ENCODE data around the gene VEGFB.

VEGFB gene

DNA sequence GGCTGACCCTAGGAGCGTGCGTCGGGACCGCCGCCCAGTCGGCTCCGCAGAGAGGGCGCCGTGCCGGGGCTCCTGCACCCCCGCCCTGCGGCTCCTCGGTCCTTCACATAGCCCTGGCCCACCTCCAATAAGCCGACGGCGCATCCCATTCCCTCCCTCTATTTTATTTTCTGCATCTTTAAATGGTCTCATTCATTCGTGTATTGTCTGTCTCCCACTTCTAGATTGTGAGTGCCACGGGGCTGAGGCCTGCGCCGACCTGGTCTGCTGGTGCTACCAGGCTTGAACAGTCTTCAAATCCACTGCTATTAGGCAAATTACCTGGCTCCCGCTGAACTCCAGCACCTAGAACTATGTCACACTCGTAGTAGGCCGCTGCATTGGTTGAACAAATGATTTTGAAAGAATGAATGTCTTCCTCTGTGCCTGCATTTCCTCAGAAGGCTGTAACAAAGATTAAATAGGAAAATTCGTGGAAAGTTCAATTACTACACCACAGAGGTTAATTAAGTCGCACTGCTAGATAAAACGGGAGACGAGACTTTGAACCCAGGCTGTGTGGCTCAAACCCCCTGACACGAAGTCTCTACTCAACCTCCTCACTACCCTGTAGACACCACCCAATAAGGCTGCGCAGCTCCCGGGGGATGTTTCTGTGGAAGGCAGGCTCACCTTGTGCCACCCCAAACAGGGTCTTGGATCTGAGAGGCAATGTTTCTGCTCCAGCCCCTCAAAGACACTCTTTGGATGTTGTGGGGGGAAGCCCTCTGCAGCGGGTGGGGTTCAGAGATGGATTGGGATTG is 13.5 kb downstream of the VEGFB start:
- FAIRE-seq = no peak

DNA sequence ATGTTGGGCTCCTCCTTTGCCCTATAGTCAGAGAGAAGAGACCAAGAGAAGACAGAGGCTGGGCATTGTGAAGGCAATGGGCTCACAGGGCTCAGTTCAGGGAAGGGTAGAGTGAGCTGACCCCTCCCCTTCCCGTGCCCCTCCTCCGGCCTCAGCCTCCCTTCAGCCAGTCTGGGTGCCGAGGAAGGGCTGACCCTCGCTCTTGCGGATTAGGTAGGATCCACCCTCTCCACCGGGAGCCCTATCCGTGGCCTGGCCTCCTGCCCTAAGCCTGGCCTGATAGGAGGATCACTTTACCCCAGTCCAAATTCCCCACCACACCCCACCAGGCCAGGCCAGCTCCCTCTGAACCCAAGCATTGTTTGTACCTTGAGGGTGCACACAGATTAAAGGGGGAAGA is 14.2 kb downstream of the VEGFB start:
- no peak for FAIRE-seq

DNA sequence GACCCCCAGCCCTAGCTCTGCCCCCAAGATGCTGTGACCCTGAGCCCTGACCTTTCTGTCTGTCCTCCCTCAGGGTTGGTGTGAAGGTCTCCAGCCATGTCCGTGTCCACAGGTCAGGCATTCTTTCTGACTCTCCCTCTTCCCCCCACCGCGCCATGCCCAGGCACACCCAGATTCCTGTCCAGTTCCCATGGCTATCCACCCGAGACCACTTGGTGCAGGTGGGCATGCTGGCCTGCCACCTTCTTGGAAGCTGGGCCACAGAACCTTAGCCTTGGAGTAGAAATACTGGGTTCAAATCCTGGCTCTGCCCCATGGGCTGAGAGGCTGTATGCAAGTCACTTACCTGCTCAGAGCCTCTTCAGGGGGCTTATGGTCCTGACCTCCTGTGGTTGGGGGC is 14.7 kb downstream of the VEGFB start:
- FAIRE-seq = no peak

DNA sequence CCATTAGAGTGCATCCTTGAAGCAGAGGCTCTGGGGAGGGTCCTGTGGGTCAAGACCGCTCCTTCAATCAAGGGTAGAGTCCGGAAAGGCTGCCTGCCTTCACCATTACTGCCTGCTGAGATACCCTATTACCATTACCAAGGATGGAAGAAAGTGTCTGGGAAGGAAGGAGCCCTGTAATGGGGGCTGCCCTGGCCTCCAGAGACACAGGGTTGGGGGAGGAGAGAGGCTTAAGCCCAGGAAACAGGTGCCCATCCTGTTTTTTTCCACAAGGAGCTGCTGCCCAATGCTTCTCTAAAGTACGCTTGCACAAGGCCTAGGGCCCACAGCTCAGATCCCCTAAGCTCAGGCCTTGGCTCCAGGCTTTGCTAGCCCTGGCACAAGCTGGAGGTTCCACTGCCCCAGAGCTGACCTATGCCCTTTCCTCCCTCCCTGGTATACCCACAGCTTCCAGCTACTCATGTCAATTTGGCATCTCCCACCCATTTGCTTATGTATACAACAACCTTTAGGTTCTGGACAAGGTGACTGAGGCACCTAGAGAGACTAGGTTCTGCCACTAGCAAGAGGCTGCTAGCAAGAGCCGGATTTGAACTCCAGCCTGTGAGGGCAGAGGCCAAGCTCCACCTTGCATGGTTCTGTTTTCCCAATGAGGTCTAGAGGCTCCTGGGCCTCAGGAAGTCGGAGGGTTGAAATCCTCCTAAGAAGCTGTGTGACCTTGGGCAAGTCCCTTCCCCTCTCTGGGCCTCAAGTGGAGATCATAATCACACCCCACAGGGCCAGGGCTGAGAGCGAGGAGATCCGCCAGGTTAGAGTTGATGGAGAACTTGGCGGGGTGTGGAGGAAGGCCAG is 15.4 kb downstream of the VEGFB start:
- FAIRE-seq = no peak

DNA sequence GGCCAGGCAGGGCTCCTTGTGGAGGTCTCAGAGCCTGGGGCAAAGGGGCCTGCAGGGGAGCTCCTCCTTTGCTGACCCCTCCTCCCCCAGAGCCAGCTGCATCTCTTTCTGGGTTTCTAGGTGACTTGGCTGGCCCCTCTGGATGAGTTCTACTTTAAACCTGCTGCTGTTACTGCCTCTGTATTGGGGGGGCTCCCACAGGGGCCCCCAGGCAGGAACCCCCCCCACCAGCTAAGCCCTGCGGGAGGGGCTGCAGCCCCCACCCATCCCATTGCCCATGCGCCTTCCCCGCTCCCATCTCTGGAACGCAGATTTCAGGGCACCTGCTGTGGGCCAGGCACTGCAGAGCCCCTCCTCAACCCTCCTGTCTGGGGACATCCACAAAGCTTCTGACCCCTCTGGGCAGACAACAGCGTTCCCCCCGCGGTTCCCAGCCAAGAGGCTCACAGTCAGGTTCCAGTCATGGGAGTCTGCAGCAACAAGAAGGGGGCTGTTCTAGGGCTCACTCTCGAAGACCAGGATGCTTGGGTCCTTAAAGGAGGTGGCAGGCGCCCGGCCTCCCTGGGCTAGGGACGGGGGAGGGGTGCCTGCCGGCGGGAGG is 16.1 kb downstream of the VEGFB start:
- FAIRE-seq = no peak

DNA sequence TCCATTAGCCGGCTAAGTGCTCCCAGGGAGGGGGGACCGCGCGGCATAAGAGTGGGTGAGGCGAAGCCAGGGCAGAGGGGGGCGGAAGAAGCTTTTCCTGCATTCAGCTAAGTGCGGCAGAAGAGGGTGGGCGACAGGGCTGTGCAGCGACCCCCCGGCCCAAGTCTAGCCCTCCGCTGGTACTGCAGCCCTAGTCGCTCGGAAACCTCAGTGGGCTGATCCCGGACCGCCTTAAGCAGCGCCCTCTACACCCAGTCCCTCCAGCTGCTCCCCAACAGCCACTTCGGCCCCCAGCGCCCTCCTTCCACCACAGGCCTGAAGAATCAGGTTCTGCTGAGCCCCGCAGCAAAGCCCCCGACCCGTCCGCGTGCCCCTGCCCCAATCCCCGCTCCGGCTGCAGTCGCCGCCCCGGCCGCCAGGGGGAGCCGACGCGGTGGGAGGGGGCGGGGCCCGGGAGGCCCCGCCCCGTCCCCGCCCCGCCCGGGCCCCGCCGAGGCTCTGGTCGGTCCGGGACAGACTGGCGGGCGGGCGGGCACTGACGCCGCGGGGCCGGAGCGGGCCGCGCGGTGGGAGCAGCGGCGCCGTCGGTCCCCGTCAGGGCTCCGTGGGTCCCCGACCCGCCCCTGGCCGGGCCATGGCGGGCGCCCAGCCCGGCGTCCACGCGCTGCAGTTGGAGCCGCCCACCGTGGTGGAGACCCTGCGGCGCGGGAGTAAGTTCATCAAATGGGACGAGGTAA is 16.8 kb downstream of the VEGFB start, which contains the start of gene PLCB3:
TSS of gene PLCB3 (plus strand) at position 515 of the 737 bp plus-strand sequence. CDS start at position 635, 120 bp downstream.
- no peak for FAIRE-seq

DNA sequence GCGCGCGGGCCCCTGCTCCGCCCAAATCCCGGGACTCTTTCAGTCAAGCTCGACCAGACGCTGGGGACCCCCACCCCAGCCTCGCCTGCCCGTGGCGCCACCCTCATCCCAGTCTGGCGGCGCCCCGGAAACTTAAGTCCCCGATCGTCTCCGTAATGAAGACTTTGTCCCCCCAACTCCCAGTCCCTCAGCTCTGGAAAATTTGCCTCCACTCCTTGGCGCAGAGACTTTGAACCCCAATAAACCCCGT is 17.3 kb downstream of the VEGFB start:
- no peak for FAIRE-seq

DNA sequence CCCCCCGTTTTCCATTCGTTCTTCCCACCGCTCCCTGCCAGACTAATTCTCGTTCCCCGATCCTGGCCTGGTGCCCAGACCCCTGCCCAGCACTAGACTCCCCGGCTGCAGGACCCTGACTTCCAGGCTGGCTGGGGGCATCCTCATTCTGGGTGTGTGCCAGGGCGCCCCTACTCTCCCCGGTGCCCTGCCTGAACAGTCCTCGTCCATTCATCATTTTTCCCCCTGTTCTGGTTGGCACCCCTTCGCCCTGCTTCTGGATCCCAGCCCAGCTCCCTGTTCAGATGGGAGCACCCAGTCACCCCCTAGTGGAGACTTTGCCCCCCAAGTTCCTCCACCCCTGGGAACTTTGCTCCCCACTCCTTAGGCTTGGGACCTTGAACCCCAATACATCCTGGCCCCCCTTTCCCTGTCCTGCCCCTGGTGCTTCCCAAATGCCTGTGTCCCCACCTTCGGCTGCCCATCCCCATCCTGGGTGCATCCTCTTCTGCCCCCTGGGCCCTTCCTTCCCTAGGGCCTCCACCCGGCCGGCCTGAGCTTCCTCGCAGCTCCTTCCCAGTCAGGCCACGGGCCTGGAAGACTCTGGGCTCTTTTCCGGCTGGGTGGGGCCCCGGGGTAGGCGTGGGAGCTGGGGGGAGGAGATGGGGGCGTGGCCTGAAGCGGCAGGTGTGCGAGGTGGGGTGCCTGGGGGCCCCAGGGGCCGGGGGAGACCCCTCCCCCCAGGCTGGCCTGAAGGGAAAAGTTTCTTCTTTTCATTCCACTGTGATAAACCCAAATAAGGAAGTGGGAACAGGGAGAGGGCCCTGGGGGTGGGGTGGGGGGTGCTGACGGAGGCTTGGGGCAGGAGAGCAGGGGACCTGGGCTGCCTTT is 17.9 kb downstream of the VEGFB start:
- no peak for FAIRE-seq

DNA sequence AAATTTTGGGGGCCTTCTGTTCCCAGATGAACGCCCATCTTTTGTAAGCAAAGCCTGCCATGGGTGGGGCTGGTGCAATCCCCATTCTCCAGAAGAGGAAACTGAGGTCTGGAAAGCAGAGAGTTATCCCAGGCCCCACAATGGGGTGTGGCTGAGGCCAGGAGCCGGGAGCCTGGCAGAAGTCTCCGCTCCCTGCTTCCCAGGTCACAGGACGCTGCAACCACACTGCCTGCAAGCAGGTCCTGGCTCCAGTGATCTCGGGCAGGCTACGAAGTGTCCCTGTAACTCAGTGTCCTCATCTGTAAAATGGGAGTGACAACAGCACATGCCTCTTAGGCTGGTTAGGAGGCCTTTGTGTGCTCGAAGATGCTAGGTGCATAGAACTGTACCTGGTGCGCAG is 18.7 kb downstream of the VEGFB start:
- no peak for FAIRE-seq

DNA sequence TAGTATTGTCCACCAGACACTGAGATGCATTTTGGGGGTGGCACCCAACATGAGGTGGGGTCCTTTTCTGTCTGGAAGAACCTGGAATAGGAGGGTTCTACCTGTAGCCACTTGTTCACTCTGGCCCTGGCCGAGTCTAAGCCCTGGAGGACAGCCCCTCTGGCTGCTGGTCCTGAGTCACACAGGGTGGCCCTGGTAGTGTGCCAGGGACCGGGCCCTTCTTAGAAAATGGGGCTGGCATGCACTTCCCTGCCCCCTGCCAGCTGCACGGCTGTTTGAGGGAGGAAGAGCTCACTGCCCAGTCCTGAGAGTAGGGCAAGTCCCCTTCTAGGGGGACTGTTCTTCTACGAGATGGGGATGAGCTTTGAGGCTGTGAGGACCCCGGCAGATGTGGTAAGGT is 19.1 kb downstream of the VEGFB start:
- FAIRE-seq = no peak

DNA sequence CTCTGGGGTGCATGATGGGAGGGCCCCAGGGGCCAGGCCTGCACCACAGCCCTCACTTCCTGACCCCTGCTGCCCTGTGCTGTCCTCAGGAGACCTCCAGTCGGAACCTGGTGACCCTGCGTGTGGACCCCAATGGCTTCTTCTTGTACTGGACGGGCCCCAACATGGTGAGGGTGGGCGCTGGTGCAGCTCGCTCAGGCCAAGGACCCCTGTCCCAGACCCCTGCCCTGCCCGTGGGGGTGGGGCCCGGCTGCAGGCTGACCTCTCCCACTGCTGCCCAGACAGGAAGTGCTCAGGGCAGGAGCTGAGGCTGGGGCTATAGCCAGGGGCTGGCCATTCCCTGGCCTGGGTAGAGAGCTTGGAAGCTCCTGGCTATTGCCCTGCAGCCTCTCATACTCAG is 19.9 kb downstream of the VEGFB start:
- no peak for FAIRE-seq

DNA sequence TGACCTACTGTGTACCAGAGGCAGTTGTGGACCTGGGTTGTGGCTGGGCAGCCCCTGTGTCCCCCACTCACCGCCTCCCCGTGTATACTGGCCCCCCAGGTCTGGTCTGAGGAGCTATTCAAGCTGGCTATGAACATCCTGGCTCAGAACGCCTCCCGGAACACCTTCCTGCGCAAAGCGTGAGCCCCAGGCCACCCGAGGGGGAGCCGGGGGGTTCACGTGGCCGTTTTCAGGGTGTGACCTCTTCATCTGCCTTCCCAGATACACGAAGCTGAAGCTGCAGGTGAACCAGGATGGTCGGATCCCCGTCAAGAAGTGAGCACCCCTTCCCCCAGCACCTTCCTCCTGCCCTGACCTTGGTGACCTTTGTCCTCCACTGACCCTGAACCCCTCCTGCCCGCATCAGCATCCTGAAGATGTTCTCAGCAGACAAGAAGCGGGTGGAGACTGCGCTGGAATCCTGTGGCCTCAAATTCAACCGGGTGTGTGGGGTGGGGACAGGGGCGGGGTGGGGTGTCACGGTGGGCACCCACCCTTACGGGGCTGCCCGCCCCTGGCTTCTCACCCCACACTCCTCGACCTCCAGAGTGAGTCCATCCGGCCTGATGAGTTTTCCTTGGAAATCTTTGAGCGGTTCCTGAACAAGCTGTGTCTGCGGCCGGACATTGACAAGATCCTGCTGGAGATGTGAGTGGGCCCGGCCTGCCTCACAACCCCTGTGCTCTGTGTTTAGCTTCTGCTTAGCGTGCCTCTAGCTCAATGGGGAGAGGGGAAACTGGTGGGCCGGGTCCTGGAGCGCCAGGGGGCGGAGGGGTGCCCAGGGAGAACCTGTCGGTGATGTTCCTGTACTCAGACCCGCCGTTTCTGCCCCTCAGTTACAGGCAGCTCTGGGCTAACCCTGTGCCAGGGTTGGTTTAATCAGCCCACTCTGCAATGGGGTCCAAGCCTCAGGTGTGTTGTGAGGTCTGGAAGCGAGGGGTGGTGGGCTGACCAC is 21.0 kb downstream of the VEGFB start:
- FAIRE-seq = no peak

DNA sequence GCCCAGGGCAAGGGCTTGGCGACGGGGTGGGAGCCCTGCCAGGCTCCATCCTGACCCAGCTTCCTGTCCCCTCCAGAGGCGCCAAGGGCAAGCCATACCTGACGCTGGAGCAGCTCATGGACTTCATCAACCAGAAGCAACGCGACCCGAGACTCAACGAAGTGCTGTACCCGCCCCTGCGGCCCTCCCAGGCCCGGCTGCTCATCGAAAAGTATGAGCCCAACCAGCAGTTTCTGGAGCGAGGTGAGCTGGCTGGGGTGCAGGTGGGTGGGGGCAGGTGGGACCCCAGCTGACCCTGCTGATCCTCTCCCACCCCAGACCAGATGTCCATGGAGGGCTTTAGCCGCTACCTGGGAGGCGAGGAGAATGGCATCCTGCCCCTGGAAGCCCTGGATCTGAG is 21.9 kb downstream of the VEGFB start:
- FAIRE-seq = no peak

DNA sequence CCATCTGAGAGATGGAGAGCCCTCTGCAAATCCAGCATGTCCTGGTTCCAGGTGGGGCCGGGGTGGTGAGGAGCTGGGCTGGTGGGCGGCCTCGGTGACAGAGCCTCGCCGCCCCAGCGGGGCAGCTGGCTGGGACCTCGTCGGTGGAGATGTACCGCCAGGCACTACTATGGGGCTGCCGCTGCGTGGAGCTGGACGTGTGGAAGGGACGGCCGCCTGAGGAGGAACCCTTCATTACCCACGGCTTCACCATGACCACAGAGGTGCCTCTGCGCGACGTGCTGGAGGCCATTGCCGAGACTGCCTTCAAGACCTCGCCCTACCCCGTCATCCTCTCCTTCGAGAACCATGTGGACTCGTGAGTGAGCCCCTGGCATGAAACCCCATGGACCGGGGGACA is 24.0 kb downstream of the VEGFB start:
- no peak for FAIRE-seq

DNA sequence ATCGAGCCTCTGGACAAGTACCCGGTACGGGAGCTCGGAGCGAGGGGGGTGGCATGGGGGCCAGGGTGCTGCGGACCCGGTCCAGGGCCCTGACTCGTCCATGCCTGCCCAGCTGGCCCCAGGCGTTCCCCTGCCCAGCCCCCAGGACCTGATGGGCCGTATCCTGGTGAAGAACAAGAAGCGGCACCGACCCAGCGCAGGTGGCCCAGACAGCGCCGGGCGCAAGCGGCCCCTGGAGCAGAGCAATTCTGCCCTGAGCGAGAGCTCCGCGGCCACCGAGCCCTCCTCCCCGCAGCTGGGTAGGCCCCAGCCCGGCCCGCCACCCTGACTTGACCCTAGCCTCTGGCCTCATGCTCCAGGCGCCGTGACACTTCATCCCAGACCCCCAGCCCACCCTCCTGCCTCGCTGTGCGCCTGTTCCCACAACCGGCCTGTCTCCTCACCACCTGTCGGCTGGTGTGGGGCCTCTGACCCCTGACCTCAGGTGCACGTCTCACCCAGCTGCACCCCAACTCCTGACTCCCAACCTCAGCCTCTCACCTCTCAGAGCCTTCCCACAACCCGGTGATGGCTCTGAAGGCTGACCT is 24.7 kb downstream of the VEGFB start:
- no peak for FAIRE-seq

DNA sequence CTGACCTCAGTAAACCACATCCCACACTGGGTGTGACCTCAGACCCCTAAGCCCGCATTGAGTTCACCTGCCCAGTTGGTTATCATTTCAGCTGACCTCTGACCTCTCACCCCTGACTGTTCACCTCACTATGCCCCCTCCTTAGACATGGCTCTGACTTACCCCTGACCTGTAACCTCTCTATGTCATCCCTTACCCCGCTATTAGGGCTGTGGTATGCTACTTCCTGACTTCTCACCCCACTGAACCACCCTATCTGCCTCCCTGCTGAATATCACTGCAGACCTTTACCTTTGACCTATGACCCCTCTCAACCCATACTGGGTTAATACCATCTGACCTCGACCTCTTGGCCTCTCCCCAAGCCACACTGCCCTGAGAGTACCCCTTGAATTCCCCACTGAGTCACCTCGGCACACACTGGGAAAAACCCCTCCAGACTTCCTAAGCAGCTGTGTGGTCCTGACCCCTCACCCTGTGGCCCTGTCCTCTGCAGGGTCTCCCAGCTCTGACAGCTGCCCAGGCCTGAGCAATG is 25.2 kb downstream of the VEGFB start:
- no peak for FAIRE-seq

DNA sequence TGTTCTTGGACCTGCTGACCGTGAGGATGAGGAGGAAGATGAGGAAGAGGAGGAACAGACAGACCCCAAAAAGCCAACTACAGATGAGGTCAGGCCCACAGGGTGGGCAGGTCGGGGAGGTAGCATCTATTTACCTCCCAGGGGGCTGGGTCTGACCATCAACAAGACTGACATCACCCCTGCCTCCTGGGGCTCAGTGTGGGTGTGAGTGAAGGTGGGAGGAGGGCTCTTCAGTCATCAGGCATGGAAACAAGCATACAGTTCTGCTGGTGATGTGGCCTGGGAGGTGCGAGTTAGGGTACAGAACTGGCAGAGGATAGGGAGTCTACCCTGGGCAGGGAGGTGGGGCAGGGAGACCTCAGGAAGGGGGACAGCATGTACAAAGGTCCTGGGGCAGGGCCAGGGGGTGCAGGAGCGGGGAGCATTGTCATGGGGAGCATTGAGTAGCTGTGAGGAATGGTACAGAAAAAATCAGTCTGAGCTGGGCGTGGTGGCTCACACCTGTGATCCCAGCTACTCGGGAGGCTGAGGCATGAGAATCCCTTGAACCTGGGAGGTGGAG is 25.8 kb downstream of the VEGFB start:
- no peak for FAIRE-seq

DNA sequence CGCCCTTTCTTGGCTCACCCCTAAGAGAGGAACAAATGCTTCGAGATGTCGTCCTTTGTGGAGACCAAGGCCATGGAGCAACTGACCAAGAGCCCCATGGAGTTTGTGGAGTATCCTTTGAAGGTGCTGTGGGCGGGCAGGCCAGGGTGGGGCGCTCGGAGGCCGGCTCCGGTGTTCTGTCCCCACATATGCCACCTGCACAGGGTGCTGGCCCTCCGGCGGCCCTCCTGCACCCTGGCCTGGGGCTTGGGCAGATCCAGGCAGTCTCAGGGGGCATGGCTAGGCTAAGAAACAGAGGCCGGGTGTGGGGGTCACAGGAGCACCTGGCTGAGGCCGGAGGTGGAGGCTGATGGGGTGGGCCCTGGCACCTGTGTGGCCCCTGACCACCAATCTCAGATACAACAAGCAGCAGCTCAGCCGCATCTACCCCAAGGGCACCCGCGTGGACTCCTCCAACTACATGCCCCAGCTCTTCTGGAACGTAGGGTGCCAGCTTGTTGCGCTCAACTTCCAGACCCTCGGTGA is 27.2 kb downstream of the VEGFB start:
- no peak for FAIRE-seq

DNA sequence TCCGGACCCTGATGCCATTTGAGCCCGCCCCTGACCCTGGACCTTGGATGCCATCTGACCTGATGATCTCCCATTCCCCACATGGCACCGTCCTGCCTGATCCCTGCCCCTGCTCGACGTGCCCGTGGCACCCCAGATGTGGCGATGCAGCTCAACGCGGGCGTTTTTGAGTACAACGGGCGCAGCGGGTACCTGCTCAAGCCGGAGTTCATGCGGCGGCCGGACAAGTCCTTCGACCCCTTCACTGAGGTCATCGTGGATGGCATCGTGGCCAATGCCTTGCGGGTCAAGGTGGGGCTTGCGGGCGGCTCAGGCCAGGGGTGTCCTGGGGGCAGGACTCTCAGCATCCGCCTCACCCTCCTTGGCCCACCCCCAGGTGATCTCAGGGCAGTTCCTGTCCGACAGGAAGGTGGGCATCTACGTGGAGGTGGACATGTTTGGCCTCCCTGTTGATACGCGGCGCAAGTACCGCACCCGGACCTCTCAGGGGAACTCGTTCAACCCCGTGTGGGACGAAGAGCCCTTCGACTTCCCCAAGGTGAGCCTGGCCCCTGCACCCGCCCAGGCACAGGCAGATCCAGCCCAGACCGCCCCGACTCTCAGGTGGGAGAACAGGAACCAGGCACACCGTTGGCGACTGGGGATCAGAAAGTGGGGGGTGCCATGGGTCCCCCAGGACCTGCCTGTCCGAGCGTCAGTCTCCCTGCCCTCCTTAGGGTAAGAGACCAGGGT is 28.1 kb downstream of the VEGFB start:
- no peak for FAIRE-seq
